HFF-Myc (cell line): ENCODE data around the gene RIMS4.

Experiments
- DNase-seq: peaks from one replicate; pipeline ENCODE4 v3.0.0-alpha.2; 2011; ENCODE audit warnings: low read depth; ENCODE audit errors: extremely low read depth
- H3K4me3 ChIP-seq: replicated peaks from 2 replicates; pipeline ENCODE4 v1.5.1; 2011; ENCODE audit warnings: low read depth, mild to moderate bottlenecking, control low read depth, low read length
- TF ChIP-seq, protein P1 (sequence below): IDR thresholded peaks from 2 replicates; pipeline ENCODE4 v1.5.1; 2012; ENCODE audit warnings: mild to moderate bottlenecking, low read depth, low read length, control low read depth; ENCODE audit errors: missing control alignments

Gene RIMS4

DNA sequence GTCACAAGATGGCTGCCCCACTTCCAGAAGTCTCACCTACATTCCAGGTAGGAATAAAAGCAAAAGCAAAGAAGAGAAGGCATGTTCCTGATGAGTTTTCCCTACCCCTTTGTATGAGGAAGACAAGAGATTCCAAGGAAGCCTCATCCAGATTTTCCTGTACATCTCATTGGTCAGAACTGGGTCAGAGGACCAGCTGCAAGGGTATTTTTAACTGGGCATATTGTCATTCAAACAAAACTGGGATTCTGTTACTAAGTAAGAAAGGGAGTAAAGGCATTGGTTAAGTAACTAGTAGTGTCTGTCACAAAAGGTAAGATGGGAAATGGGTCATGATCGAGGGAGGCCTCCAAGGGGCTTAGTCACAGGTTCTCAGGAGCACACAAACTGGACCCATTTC is 28.2 kb upstream of the RIMS4 start:
- no peak overlapping the region for H3K4me3 ChIP-seq
- TF ChIP-seq, protein P1, sequence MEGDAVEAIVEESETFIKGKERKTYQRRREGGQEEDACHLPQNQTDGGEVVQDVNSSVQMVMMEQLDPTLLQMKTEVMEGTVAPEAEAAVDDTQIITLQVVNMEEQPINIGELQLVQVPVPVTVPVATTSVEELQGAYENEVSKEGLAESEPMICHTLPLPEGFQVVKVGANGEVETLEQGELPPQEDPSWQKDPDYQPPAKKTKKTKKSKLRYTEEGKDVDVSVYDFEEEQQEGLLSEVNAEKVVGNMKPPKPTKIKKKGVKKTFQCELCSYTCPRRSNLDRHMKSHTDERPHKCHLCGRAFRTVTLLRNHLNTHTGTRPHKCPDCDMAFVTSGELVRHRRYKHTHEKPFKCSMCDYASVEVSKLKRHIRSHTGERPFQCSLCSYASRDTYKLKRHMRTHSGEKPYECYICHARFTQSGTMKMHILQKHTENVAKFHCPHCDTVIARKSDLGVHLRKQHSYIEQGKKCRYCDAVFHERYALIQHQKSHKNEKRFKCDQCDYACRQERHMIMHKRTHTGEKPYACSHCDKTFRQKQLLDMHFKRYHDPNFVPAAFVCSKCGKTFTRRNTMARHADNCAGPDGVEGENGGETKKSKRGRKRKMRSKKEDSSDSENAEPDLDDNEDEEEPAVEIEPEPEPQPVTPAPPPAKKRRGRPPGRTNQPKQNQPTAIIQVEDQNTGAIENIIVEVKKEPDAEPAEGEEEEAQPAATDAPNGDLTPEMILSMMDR: no peak
- no peak for DNase-seq

GRCh38 chr20:44837946-44838345 is 27.6 kb upstream of the RIMS4 start:
- TF ChIP-seq, protein P1: no peak
- no peak overlapping the region for H3K4me3 ChIP-seq
- no peak for DNase-seq

- TF ChIP-seq, protein P1: no peak
- no peak overlapping the region for H3K4me3 ChIP-seq
- no peak for DNase-seq
Measured at GRCh38 chr20:44836601-44837120, 26.3 kb upstream of the RIMS4 start.

GRCh38 chr20:44835661-44836221 is 25.4 kb upstream of the RIMS4 start:
- H3K4me3 ChIP-seq: no peak overlapping the region
- DNase-seq: no peak
- TF ChIP-seq, protein P1: no peak

GRCh38 chr20:44835116-44835515 is 24.8 kb upstream of the RIMS4 start:
- H3K4me3 ChIP-seq: no peak overlapping the region
- no peak for DNase-seq
- TF ChIP-seq, protein P1: no peak

DNA sequence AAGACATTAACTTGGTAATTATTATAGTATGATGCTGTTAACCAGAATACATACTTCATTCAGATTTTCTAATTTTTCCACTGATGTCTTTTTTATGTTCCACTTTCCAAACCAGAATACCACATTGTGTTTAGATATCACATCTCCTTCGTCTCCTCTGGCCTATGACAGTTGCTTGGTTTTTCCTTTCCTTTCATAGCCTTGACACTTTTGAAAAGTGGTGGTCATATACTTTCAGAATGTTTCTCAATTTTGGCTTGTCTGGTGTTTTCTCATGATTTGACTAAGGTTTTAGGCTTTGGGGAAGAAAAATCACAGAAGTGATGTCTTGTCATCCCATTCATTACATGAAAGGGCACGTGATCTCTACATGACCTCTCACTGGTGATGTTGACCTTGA is 24.3 kb upstream of the RIMS4 start:
- TF ChIP-seq, protein P1: no peak
- H3K4me3 ChIP-seq: no peak overlapping the region
- DNase-seq: no peak

- H3K4me3 ChIP-seq: no peak overlapping the region
- no peak for DNase-seq
- TF ChIP-seq, protein P1: no peak
Measured at GRCh38 chr20:44833437-44833836, 23.1 kb upstream of the RIMS4 start.
